HG03025 (cell line): ENCODE measurements around the gene THRB.

Source experiments
- ATAC-seq: cut with Tn5 transposase; IDR thresholded peaks from one replicate; pipeline ENCODE4 v1.9.1; 2021; ENCODE audit warnings: mild to moderate bottlenecking, moderate library complexity; ENCODE audit not compliant: unreplicated experiment, low FRiP score

THRB gene

GRCh38 chr3:24513463-24513862 lies 18.8 kb upstream of the THRB start:
- ATAC-seq = no peak

- no peak for ATAC-seq
These were observed 18.0 kb upstream of the THRB start for GRCh38 chr3:24512564-24513197.

GRCh38 chr3:24510030-24510648 lies 15.5 kb upstream of the THRB start:
- no peak for ATAC-seq

GRCh38 chr3:24508423-24508839 lies 13.8 kb upstream of the THRB start:
- ATAC-seq = no peak

- no peak for ATAC-seq
These were observed 13.2 kb upstream of the THRB start for GRCh38 chr3:24507776-24508422.

GRCh38 chr3:24506966-24507775 lies 12.5 kb upstream of the THRB start:
- no peak for ATAC-seq

GRCh38 chr3:24505691-24506550 lies 11.3 kb upstream of the THRB start:
- no peak for ATAC-seq

- no peak for ATAC-seq
These were observed 10.1 kb upstream of the THRB start for GRCh38 chr3:24504772-24505171.

- ATAC-seq = peak; percentile 84
These were observed 9.0 kb upstream of the THRB start for GRCh38 chr3:24503616-24504113.

- no peak for ATAC-seq
These were observed 8.0 kb upstream of the THRB start for GRCh38 chr3:24502690-24503089.

- ATAC-seq = no peak
These were observed 6.2 kb upstream of the THRB start for GRCh38 chr3:24500806-24501205.

- ATAC-seq = no peak
These were observed 5.3 kb upstream of the THRB start for GRCh38 chr3:24499991-24500390.

GRCh38 chr3:24498796-24499195 lies 4.1 kb upstream of the THRB start:
- ATAC-seq = no peak

- ATAC-seq = no peak
These were observed 3.7 kb upstream of the THRB start for GRCh38 chr3:24498391-24498790.

- no peak for ATAC-seq
These were observed 3.3 kb upstream of the THRB start for GRCh38 chr3:24497942-24498341.

GRCh38 chr3:24496529-24497482 lies 2.2 kb upstream of the THRB start:
- no peak for ATAC-seq

- ATAC-seq = no peak
These were observed 810 bp upstream of the THRB start for GRCh38 chr3:24495326-24495994.
